ENCODE measurements around the gene ITPR1. TPM values are rescaled to one million over a fixed set of nuclear protein-coding genes. Genes with fewer than 3 reads are reported as not detected.

The ITPR1 gene
- total RNA-seq, 2 donors from 2014 or later: 29.3 to 29.8 TPM

- DNase-seq (peak in 1 of 4 donors; percentile 40), ATAC-seq (no peak)
- TF ChIP-seq CTCF (IDR thresholded peaks at IDR 0.05): no peak
- no peak for TF ChIP-seq POLR2A (IDR thresholded peaks at IDR 0.05)
- Histone ChIP-seq H3K27me3 (no peaks in the 10 kb centered on the region), H3K36me3 (replicated peaks in 1 of 2; ENCODE audit: insufficient read depth in 1 of 2, low read depth in 2 of 2) (no peaks in the 10 kb centered on the region), H3K9me3 (no peaks in the 10 kb centered on the region), H3K27ac (no peak overlapping the region), H3K4me3 (no peak overlapping the region), H3K4me1 (no peaks in the 10 kb centered on the region)
- intact Hi-C loops (cut with DNase I): no loop called here
- 68 to 86% methylated on average over 8 of the region's 8 CpGs for WGBS, 2 donors
Observed at GRCh38 chr3:4834403-4834866, 341.3 kb downstream of the ITPR1 start.

GRCh38 chr3:4835616-4836043 is 342.5 kb downstream of the ITPR1 start:
- no peak for TF ChIP-seq POLR2A (IDR thresholded peaks at IDR 0.05)
- no peak for TF ChIP-seq CTCF (IDR thresholded peaks at IDR 0.05)
- 68 to 85% methylated on average over 3 of the region's 3 CpGs for WGBS, 2 donors

DNA sequence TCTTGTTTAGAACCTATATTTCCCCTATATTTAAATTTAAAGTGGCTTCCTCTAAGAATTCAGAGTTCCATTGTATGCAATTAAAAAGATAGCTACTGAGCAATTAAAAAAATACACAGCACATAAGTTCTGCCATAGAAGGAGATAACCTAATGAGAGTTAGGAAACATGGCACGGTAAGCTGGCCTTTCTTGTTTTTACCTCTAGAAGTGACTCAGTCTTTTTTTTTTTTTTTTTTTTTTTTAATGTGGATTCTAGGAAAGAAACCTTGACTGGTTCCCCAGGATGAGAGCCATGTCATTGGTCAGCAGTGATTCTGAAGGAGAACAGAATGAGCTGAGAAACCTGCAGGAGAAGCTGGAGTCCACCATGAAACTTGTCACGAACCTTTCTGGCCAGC is 343.4 kb downstream of the ITPR1 start:
- WGBS, 2 donors: 77 to 84% methylated on average over 2 of the region's 2 CpGs
- H3K4me3 ChIP-seq: no peak overlapping the region
- DNase-seq (no peak), ATAC-seq (no peak)
- intact Hi-C loops (cut with DNase I): no loop called here
- H3K27me3 ChIP-seq: no peaks in the 10 kb centered on the region
- H3K36me3 ChIP-seq (replicated peaks in 1 of 2; ENCODE audit: insufficient read depth in 1 of 2, low read depth in 2 of 2): no peaks in the 10 kb centered on the region
- no peak overlapping the region for H3K27ac ChIP-seq
- no peaks in the 10 kb centered on the region for H3K9me3 ChIP-seq
- TF ChIP-seq POLR2A (IDR thresholded peaks at IDR 0.05) (no peak), CTCF (IDR thresholded peaks at IDR 0.05) (no peak)
- H3K4me1 ChIP-seq: no peaks in the 10 kb centered on the region

More at GRCh38 chr3:4835616-4836043, 342.5 kb downstream of the ITPR1 start:
- Histone ChIP-seq H3K27ac (no peak overlapping the region), H3K27me3 (no peaks in the 10 kb centered on the region), H3K4me1 (no peaks in the 10 kb centered on the region), H3K9me3 (no peaks in the 10 kb centered on the region), H3K36me3 (replicated peaks in 1 of 2; ENCODE audit: insufficient read depth in 1 of 2, low read depth in 2 of 2) (no peaks in the 10 kb centered on the region), H3K4me3 (no peak overlapping the region)
- no peak for DNase-seq
- intact Hi-C loops (cut with DNase I): no loop called here
- ATAC-seq: no peak

- no peak for DNase-seq
- 80 to 83% methylated on average over 5 of the region's 5 CpGs for WGBS, 2 donors
- intact Hi-C loops (cut with DNase I): no loop called here
- TF ChIP-seq POLR2A (IDR thresholded peaks at IDR 0.05) (no peak), CTCF (IDR thresholded peaks at IDR 0.05) (no peak)
- H3K36me3 ChIP-seq (replicated peaks in 1 of 2; ENCODE audit: insufficient read depth in 1 of 2, low read depth in 2 of 2): no peaks in the 10 kb centered on the region
- no peaks in the 10 kb centered on the region for H3K9me3 ChIP-seq
- no peaks in the 10 kb centered on the region for H3K27me3 ChIP-seq
- no peak overlapping the region for H3K27ac ChIP-seq
- ATAC-seq: no peak
- H3K4me3 ChIP-seq: no peak overlapping the region
- H3K4me1 ChIP-seq: no peaks in the 10 kb centered on the region
Observed at GRCh38 chr3:4837374-4837930, 344.3 kb downstream of the ITPR1 start.

DNA sequence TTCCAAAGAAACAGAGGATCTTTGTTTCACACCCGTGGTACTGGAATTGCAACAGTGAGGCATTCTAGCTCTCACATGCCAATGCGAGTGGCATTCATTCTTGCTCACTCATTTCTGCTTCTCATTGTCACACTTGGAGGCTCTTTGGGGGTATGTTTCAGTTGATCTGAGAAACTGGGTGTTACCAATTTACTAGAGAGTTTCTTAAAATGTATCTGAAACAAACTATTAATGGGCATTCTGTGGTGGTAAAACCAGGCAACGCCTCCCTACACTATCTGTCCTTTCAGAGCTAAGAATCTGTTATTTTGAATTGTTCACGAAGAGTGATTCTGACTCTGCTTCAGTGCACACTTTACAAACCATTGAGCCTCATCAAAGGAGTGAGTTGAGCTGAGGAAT is 345.5 kb downstream of the ITPR1 start:
- WGBS, 2 donors: 84 to 86% methylated on average over 4 of the region's 4 CpGs
- no peak overlapping the region for H3K27ac ChIP-seq
- intact Hi-C loops (cut with DNase I): no loop called here
- no peak overlapping the region for H3K4me3 ChIP-seq
- DNase-seq: no peak
- TF ChIP-seq POLR2A (IDR thresholded peaks at IDR 0.05): no peak
- no peak for TF ChIP-seq CTCF (IDR thresholded peaks at IDR 0.05)
- no peaks in the 10 kb centered on the region for H3K27me3 ChIP-seq
- no peaks in the 10 kb centered on the region for H3K9me3 ChIP-seq
- H3K4me1 ChIP-seq: no peaks in the 10 kb centered on the region
- ATAC-seq: no peak
- H3K36me3 ChIP-seq (replicated peaks in 1 of 2; ENCODE audit: insufficient read depth in 1 of 2, low read depth in 2 of 2): no peaks in the 10 kb centered on the region
